Calu3 (cell line): ENCODE measurements around the gene APBA1. TPM values are rescaled to one million over a fixed set of nuclear protein-coding genes. Genes with fewer than 3 reads are reported as not detected.

ENCODE experiments used
- BruUV-seq: library from RNA; stranded (reverse); fragments of 400-500 nt; replicated peaks from 2 replicates; lab custom pipeline; 2021; lab: Mats Ljungman, UMichigan
- CTCF ChIA-PET: fragments of 300-600 bp; sonication (Branson Sonifier 250); formaldehyde crosslinking; loops from one replicate; lab custom pipeline; 2022; ENCODE audit warnings: antibody characterized with exemption; lab: Charles Lee
- DNase-seq: peaks from one replicate; pipeline ENCODE4 v3.0.0; 2022
- H3K27ac Mint-ChIP-seq: one replicate; pipeline ENCODE4 v1.8.0; 2022; ENCODE audit warnings: mixed read lengths; ENCODE audit not compliant: unreplicated experiment
- H3K27me3 Mint-ChIP-seq: one replicate; pipeline ENCODE4 v1.8.0; 2022; ENCODE audit warnings: mixed read lengths; ENCODE audit not compliant: unreplicated experiment
- H3K36me3 Mint-ChIP-seq: one replicate; pipeline ENCODE4 v1.8.0; 2022; ENCODE audit warnings: mild to moderate bottlenecking, moderate library complexity, mixed read lengths; ENCODE audit not compliant: insufficient read depth, unreplicated experiment
- H3K4me1 Mint-ChIP-seq: one replicate; pipeline ENCODE4 v1.8.0; 2022; ENCODE audit warnings: mild to moderate bottlenecking, low read depth, mixed read lengths; ENCODE audit not compliant: unreplicated experiment
- H3K4me3 Mint-ChIP-seq: one replicate; pipeline ENCODE4 v1.8.0; 2022; ENCODE audit warnings: mild to moderate bottlenecking, low read depth, moderate library complexity, mixed read lengths; ENCODE audit not compliant: unreplicated experiment
- H3K9me3 Mint-ChIP-seq: one replicate; pipeline ENCODE4 v1.8.0; 2022; ENCODE audit warnings: low read depth, mixed read lengths; ENCODE audit not compliant: unreplicated experiment
- intact Hi-C: fragments of 100-400 bp; cut with micrococcal nuclease; formaldehyde crosslinking; loops from one replicate; pipeline ENCODE4 v1.10.0; 2022; ENCODE audit not compliant: unreplicated experiment
- total RNA-seq: library from RNA; stranded (reverse); gene quantifications from 2 replicates; pipeline ENCODE4 v1.2.3, GENCODE V29; 2022
- TF ChIP-seq, protein P1 (sequence below): fragments of 200-600 bp; IDR thresholded peaks from one replicate; pipeline ENCODE4 v1.8.0; 2022; ENCODE audit warnings: antibody characterized with exemption; ENCODE audit not compliant: unreplicated experiment

Gene APBA1
- total RNA-seq, 1 experiment from 2014 or later = 4.4 TPM

DNA sequence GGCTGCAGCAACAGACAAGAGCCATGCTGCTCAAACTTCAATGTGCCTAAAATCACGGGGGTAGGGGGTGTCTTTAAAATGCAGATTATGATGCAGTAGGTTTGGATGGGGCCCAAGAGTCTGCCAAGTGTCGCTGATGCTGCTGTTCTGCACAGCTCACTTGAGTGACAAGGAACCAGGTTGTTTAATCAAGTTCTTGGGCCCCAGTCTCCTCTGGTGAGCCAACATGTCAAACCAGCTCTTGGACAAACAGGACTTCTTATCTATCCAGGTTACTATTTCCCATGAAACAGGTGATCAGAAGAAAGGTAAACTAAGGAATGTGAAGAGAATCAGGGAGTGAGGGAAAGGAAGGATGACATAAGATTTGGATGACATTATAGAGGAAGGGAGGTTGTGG is 78.0 kb downstream of the APBA1 start:
- intact Hi-C loops = no loop called here
- no peak for DNase-seq
- Mint-ChIP-seq H3K4me1 (no peaks in the 10 kb centered on the region), H3K36me3 (no peaks in the 10 kb centered on the region), H3K4me3 (no peak overlapping the region), H3K27me3 (no peaks in the 10 kb centered on the region), H3K27ac (no peak overlapping the region), H3K9me3 (no peaks in the 10 kb centered on the region)
- TF ChIP-seq, protein P1, sequence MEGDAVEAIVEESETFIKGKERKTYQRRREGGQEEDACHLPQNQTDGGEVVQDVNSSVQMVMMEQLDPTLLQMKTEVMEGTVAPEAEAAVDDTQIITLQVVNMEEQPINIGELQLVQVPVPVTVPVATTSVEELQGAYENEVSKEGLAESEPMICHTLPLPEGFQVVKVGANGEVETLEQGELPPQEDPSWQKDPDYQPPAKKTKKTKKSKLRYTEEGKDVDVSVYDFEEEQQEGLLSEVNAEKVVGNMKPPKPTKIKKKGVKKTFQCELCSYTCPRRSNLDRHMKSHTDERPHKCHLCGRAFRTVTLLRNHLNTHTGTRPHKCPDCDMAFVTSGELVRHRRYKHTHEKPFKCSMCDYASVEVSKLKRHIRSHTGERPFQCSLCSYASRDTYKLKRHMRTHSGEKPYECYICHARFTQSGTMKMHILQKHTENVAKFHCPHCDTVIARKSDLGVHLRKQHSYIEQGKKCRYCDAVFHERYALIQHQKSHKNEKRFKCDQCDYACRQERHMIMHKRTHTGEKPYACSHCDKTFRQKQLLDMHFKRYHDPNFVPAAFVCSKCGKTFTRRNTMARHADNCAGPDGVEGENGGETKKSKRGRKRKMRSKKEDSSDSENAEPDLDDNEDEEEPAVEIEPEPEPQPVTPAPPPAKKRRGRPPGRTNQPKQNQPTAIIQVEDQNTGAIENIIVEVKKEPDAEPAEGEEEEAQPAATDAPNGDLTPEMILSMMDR = no peak
- CTCF ChIA-PET = no interaction called here
- no TSS peak for BruUV-seq

DNA sequence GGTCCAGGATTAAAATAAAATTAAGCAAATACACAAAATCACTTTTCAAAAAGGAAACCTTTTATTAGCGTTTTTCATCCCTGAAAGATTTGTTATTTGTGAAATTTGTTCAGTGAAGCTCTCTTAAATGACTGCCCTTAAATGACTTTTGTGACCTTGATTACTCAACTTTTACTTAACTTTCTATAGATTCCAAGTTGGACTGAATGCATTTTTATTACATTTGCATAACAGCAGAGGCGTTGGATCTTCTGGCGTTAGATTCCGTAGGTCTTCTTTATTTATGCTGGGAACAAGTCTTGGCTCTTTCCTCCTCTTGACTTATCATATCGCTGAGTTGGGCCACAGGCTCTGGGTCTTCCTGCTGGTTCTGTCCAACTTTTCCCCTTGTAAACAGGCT is 78.4 kb downstream of the APBA1 start:
- Mint-ChIP-seq H3K9me3 (no peaks in the 10 kb centered on the region), H3K4me3 (no peak overlapping the region), H3K36me3 (no peaks in the 10 kb centered on the region), H3K27ac (no peak overlapping the region), H3K27me3 (no peaks in the 10 kb centered on the region), H3K4me1 (no peaks in the 10 kb centered on the region)
- BruUV-seq = no TSS peak
- intact Hi-C loops = no loop called here
- TF ChIP-seq, protein P1 = no peak
- no peak for DNase-seq
- CTCF ChIA-PET = no interaction called here

GRCh38 chr9:69593301-69593700 is 78.9 kb downstream of the APBA1 start:
- TF ChIP-seq, protein P1 = no peak
- intact Hi-C loops = no loop called here
- no peak for DNase-seq
- no TSS peak for BruUV-seq
- Mint-ChIP-seq H3K36me3 (no peaks in the 10 kb centered on the region), H3K4me3 (no peak overlapping the region), H3K9me3 (no peaks in the 10 kb centered on the region), H3K27me3 (no peaks in the 10 kb centered on the region), H3K27ac (no peak overlapping the region), H3K4me1 (no peaks in the 10 kb centered on the region)
- CTCF ChIA-PET = no interaction called here

GRCh38 chr9:69590266-69590665 is 81.9 kb downstream of the APBA1 start:
- H3K36me3 Mint-ChIP-seq = no peaks in the 10 kb centered on the region
- CTCF ChIA-PET = no interaction called here
- H3K4me3 Mint-ChIP-seq = no peak overlapping the region
- TF ChIP-seq, protein P1 = no peak
- no peaks in the 10 kb centered on the region for H3K9me3 Mint-ChIP-seq
- DNase-seq = no peak
- no peak overlapping the region for H3K27ac Mint-ChIP-seq
- no TSS peak for BruUV-seq
- no peaks in the 10 kb centered on the region for H3K4me1 Mint-ChIP-seq
- intact Hi-C loops = no loop called here
- no peaks in the 10 kb centered on the region for H3K27me3 Mint-ChIP-seq
